SU-DHL-6 (cell line): Measurements from ENCODE around the gene FADS3.

Experiments used
- EZH2phosphoT487 ChIP-seq: fragments of 200-600 bp; sonication (generic), shearing (Covaris generic); conservative IDR thresholded peaks from 2 replicates; pipeline ENCODE4 v1.6.1; 2018; ENCODE audit warnings: mild to moderate bottlenecking, antibody characterized with exemption, low read length, moderate library complexity, mixed read lengths
- TF ChIP-seq, protein P1 (sequence below): fragments of 200-600 bp; sonication (generic); IDR thresholded peaks from one replicate; pipeline ENCODE4 v1.5.1; 2017; ENCODE audit warnings: antibody characterized with exemption, mild to moderate bottlenecking, low read length, moderate library complexity; ENCODE audit not compliant: insufficient read depth, poor library complexity, severe bottlenecking

DNA sequence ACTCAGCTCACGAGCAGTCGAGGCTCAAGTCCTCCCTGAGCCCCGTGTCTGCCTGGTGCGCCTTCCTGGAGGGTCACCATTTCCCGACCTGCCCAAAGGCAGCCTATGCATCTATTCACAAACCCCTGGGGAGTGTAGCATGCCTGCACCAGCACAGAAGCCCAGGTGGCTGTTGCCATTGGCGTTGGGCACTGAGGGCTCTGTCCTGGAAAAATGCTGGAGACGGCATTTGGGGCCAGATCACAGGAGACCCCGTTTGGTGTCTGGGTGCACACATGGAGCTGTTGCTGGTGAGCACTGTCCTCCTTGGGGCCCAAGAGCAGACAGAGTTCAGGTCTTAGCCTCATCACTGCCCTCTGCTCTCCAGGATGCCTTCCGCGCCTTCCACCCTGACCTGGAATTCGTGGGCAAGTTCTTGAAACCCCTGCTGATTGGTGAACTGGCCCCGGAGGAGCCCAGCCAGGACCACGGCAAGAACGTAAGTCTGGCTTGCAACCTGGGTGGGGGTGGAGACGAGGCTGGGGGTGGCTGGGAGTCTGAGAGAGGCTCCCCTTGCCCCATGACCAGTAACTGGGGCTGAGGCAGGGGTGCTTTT is 53.8 kb downstream of the FADS3 start:
- TF ChIP-seq, protein P1, sequence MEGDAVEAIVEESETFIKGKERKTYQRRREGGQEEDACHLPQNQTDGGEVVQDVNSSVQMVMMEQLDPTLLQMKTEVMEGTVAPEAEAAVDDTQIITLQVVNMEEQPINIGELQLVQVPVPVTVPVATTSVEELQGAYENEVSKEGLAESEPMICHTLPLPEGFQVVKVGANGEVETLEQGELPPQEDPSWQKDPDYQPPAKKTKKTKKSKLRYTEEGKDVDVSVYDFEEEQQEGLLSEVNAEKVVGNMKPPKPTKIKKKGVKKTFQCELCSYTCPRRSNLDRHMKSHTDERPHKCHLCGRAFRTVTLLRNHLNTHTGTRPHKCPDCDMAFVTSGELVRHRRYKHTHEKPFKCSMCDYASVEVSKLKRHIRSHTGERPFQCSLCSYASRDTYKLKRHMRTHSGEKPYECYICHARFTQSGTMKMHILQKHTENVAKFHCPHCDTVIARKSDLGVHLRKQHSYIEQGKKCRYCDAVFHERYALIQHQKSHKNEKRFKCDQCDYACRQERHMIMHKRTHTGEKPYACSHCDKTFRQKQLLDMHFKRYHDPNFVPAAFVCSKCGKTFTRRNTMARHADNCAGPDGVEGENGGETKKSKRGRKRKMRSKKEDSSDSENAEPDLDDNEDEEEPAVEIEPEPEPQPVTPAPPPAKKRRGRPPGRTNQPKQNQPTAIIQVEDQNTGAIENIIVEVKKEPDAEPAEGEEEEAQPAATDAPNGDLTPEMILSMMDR: no peak
- TF ChIP-seq EZH2phosphoT487: no peak
